Hematopoietic multipotent progenitor cell treated with erythropoietin and hydrocortisone succinate and interleukin-3 and kit ligand, for 4 days (in vitro differentiated cells): Measurements from ENCODE around the gene SLF1.
"Not testable (repeated sequence)": the region's sequence is repeated elsewhere in the genome, so short reads cannot be mapped to it uniquely, and the experiment has no call there.

Source experiments
- DNase-seq: peaks from one replicate; pipeline ENCODE4 v3.0.0-alpha.2; 2015

Gene SLF1

GRCh38 chr5:94618493-94619328, at the start of gene SLF1, which contains the start of gene KIAA0825:
Gene SLF1, plus strand, starts transcription at chr5:94618669. Its CDS starts 10,142 bp downstream, at chr5:94628811.
Gene KIAA0825, minus strand, starts transcription at chr5:94618604. Its CDS starts 81,478 bp downstream, at chr5:94537126.
- DNase-seq: peak; percentile 96

GRCh38 chr5:94571415-94571814, 47.1 kb upstream of the SLF1 start:
- DNase-seq: no peak

GRCh38 chr5:94573349-94573748, 45.1 kb upstream of the SLF1 start:
- DNase-seq: not testable (repeated sequence)

- DNase-seq: no peak
Observed at GRCh38 chr5:94575196-94575595, 43.3 kb upstream of the SLF1 start.

- peak; percentile 65 for DNase-seq
Observed at GRCh38 chr5:94577466-94578245, 40.8 kb upstream of the SLF1 start.

GRCh38 chr5:94595281-94595840, 23.1 kb upstream of the SLF1 start:
- DNase-seq: no peak

- DNase-seq: peak; percentile 67
Observed at GRCh38 chr5:94613583-94613982, 4.9 kb upstream of the SLF1 start.

- no peak for DNase-seq
Observed at GRCh38 chr5:94614156-94614805, 4.2 kb upstream of the SLF1 start.

- DNase-seq: no peak
Observed at GRCh38 chr5:94615862-94616261, 2.6 kb upstream of the SLF1 start.

GRCh38 chr5:94618029-94618492, 408 bp upstream of the SLF1 start:
- DNase-seq: peak; percentile 94

- DNase-seq: no peak
Observed at GRCh38 chr5:94620256-94620655, 1.8 kb downstream of the SLF1 start.

- no peak for DNase-seq
Observed at GRCh38 chr5:94621763-94622162, 3.3 kb downstream of the SLF1 start.

- DNase-seq: no peak
Observed at GRCh38 chr5:94623011-94623410, 4.5 kb downstream of the SLF1 start.

- no peak for DNase-seq
Observed at GRCh38 chr5:94623877-94624276, 5.4 kb downstream of the SLF1 start.

GRCh38 chr5:94627191-94627590, 8.7 kb downstream of the SLF1 start:
- no peak for DNase-seq

GRCh38 chr5:94632024-94632423, 13.6 kb downstream of the SLF1 start:
- no peak for DNase-seq

GRCh38 chr5:94640176-94640575, 21.7 kb downstream of the SLF1 start:
- peak; percentile 16 for DNase-seq

GRCh38 chr5:94645053-94645452, 26.6 kb downstream of the SLF1 start:
- no peak for DNase-seq

GRCh38 chr5:94646758-94647157, 28.3 kb downstream of the SLF1 start:
- DNase-seq: no peak

GRCh38 chr5:94649874-94650273, 31.4 kb downstream of the SLF1 start:
- DNase-seq: no peak

- no peak for DNase-seq
Observed at GRCh38 chr5:94658272-94658671, 39.8 kb downstream of the SLF1 start.

GRCh38 chr5:94660506-94660905, 42.0 kb downstream of the SLF1 start:
- no peak for DNase-seq

GRCh38 chr5:94661086-94661485, 42.6 kb downstream of the SLF1 start:
- DNase-seq: no peak
